Right cardiac atrium (tissue), 5 donors: ENCODE results near the gene FGD5. TPM values are rescaled to one million over a fixed set of nuclear protein-coding genes. Genes with fewer than 3 reads are reported as not detected.

Experiments
- ATAC-seq, 2 donors: fragments of 200-7000 bp; cut with Tn5 transposase; one replicate each; pipeline versions ENCODE4 v1.8.0 to v1.9.1; 2020; ENCODE audit warnings: moderate library complexity in 2 of 2, mild to moderate bottlenecking in 1 of 2
- DNase-seq, 3 donors: peaks; one replicate each; pipeline ENCODE4 v3.0.0-alpha.2; 2020
- H3K27ac ChIP-seq: one replicate; pipeline ENCODE4 v1.5.1; 2013; ENCODE audit warnings: mild to moderate bottlenecking, low read length, control low read depth, moderate library complexity
- H3K27me3 ChIP-seq: one replicate; pipeline ENCODE4 v1.6.1; 2013; ENCODE audit not compliant: control insufficient read depth, insufficient read depth
- H3K4me1 ChIP-seq: one replicate; pipeline ENCODE4 v1.6.1; 2013; ENCODE audit warnings: low read length; ENCODE audit not compliant: control insufficient read depth, insufficient read depth
- H3K4me3 ChIP-seq: one replicate; pipeline ENCODE4 v1.5.1; 2013; ENCODE audit warnings: low read length, control low read depth
- H3K9me3 ChIP-seq: one replicate; pipeline ENCODE4 v1.6.1; 2013; ENCODE audit warnings: low read length; ENCODE audit not compliant: control insufficient read depth
- WGBS: extraction: QIAGEN DNeasy Blood & Tissue Kit; methylation state at CpG from one replicate; pipeline ENCODE4 v1.1.7; 2013; 5-methylcytosine and 5-hydroxymethylcytosine counted together
- intact Hi-C, 4 donors: fragments of 100-400 bp; cut with DNase I; formaldehyde crosslinking; loops; one replicate each; pipeline versions ENCODE4 v1.11.0 to v1.14.0; 2022 to 2023
- polyA plus RNA-seq: library from polyadenylated mRNA; stranded (reverse); fragments of 200-250 nt; gene quantifications from one replicate; pipeline ENCODE4 v1.2.3, GENCODE V29; 2013
- total RNA-seq, 4 donors: library from RNA; stranded (reverse); fragmentation: NEBNext Ultra II Directional; extraction: Animal tissue kit (Norgen Biotek cat#: 25700); gene quantifications; one replicate each; pipeline ENCODE4 v1.2.1, GENCODE V29; 2021
- donor health status: healthy with polysubstance abuse.
- donor health status: DM: no; HTN: yes; CAD: no.
- donor health status: DM: no; HTN: no; CAD: no.
- donor health status: DM: no; HTN: yes; CAD: no; lungs with severe emphysema.
- donor health status: DM: yes; HTN: yes; CAD: no.

FGD5 gene
- total and polyA plus RNA-seq, 5 donors = 8.6 to 30.5 (median 21.2) TPM

- intact Hi-C loops = loop anchor here in 1 of 4 donors (5.0 kb wide), 1 partner anchor 45 kb away; no protein-coding TSS in a partner anchor
- H3K4me1 ChIP-seq = peaks cover 12% of the 10 kb centered on the region
- ATAC-seq = no peak
- 79% methylated on average over 3 of the region's 3 CpGs for WGBS
- H3K4me3 ChIP-seq = no peak overlapping the region
- DNase-seq = no peak
- no peaks in the 10 kb centered on the region for H3K9me3 ChIP-seq
- H3K27ac ChIP-seq = no peak overlapping the region
- no peaks in the 10 kb centered on the region for H3K27me3 ChIP-seq
Observed at GRCh38 chr3:14857506-14857905, 38.7 kb downstream of the FGD5 start.

- Histone ChIP-seq H3K27ac (no peak overlapping the region), H3K9me3 (no peaks in the 10 kb centered on the region), H3K4me3 (no peak overlapping the region), H3K4me1 (peaks cover 12% of the 10 kb centered on the region), H3K27me3 (no peaks in the 10 kb centered on the region)
- DNase-seq (no peak), ATAC-seq (no peak)
- 97% methylated on average over 1 of the region's 1 CpG for WGBS
- intact Hi-C loops = loop anchor here in 1 of 4 donors (5.0 kb wide), 1 partner anchor 46 kb away; no protein-coding TSS in a partner anchor
Observed at GRCh38 chr3:14858105-14858504, 39.3 kb downstream of the FGD5 start.

- no peak for DNase-seq
- intact Hi-C loops = loop anchor here in 1 of 4 donors (5.0 kb wide), 1 partner anchor 48 kb away; no protein-coding TSS in a partner anchor
- Histone ChIP-seq H3K27me3 (no peaks in the 10 kb centered on the region), H3K27ac (no peak overlapping the region), H3K4me3 (no peak overlapping the region), H3K9me3 (no peaks in the 10 kb centered on the region), H3K4me1 (peaks cover 18% of the 10 kb centered on the region)
- WGBS = 83% methylated on average over 4 of the region's 4 CpGs
- ATAC-seq = no peak
Observed at GRCh38 chr3:14859880-14860279, 41.1 kb downstream of the FGD5 start.

- peak overlapping the region; percentile 63 for H3K27ac ChIP-seq
- H3K27me3 ChIP-seq = no peaks in the 10 kb centered on the region
- no peak overlapping the region for H3K4me3 ChIP-seq
- ATAC-seq = peak; percentile 68 to 69
- peaks cover 18% of the 10 kb centered on the region for H3K4me1 ChIP-seq
- intact Hi-C loops = no loop called here
- no peaks in the 10 kb centered on the region for H3K9me3 ChIP-seq
- WGBS = 24% methylated on average over 7 of the region's 7 CpGs
- peak in 2 of 3 donors; percentile 52 to 57 for DNase-seq
Observed at GRCh38 chr3:14861031-14861430, 42.3 kb downstream of the FGD5 start.

GRCh38 chr3:14861446-14862302 is 42.9 kb downstream of the FGD5 start:
- ATAC-seq (peak; percentile 50 to 66), DNase-seq (peak; percentile 45 to 69 (median 49))
- Histone ChIP-seq H3K4me3 (no peak overlapping the region), H3K27me3 (no peaks in the 10 kb centered on the region), H3K27ac (peak overlapping the region; percentile 63), H3K9me3 (no peaks in the 10 kb centered on the region), H3K4me1 (peaks cover 18% of the 10 kb centered on the region)
- 54% methylated on average over 8 of the region's 8 CpGs for WGBS
- intact Hi-C loops = no loop called here

- H3K4me3 ChIP-seq = no peak overlapping the region
- H3K9me3 ChIP-seq = no peaks in the 10 kb centered on the region
- DNase-seq (peak in 1 of 3 donors; percentile 44), ATAC-seq (no peak)
- no peak overlapping the region for H3K27ac ChIP-seq
- H3K4me1 ChIP-seq = peaks cover 18% of the 10 kb centered on the region
- intact Hi-C loops = no loop called here
- H3K27me3 ChIP-seq = no peaks in the 10 kb centered on the region
- WGBS = 82% methylated on average over 4 of the region's 4 CpGs
Observed at GRCh38 chr3:14862303-14862660, 43.5 kb downstream of the FGD5 start.

- 45% methylated on average over 5 of the region's 5 CpGs for WGBS
- peaks cover 18% of the 10 kb centered on the region for H3K4me1 ChIP-seq
- no peaks in the 10 kb centered on the region for H3K9me3 ChIP-seq
- ATAC-seq (peak; percentile 60 to 88), DNase-seq (peak in 1 of 3 donors; percentile 47)
- H3K27me3 ChIP-seq = no peaks in the 10 kb centered on the region
- H3K4me3 ChIP-seq = no peak overlapping the region
- peak overlapping the region; percentile 3 for H3K27ac ChIP-seq
- intact Hi-C loops = no loop called here
Observed at GRCh38 chr3:14862661-14863230, 44.0 kb downstream of the FGD5 start.

- no peaks in the 10 kb centered on the region for H3K27me3 ChIP-seq
- intact Hi-C loops = no loop called here
- peaks cover 18% of the 10 kb centered on the region for H3K4me1 ChIP-seq
- peak in 1 of 2 donors; percentile 17 for ATAC-seq
- peak in 1 of 3 donors; percentile 59 for DNase-seq
- 48% methylated on average over 10 of the region's 10 CpGs for WGBS
- H3K9me3 ChIP-seq = no peaks in the 10 kb centered on the region
- H3K4me3 ChIP-seq = no peak overlapping the region
- no peak overlapping the region for H3K27ac ChIP-seq
Observed at GRCh38 chr3:14863333-14864100, 44.8 kb downstream of the FGD5 start.

GRCh38 chr3:14864131-14864530 is 45.4 kb downstream of the FGD5 start:
- no peak overlapping the region for H3K27ac ChIP-seq
- peaks cover 18% of the 10 kb centered on the region for H3K4me1 ChIP-seq
- H3K27me3 ChIP-seq = no peaks in the 10 kb centered on the region
- no peaks in the 10 kb centered on the region for H3K9me3 ChIP-seq
- intact Hi-C loops = no loop called here
- DNase-seq (no peak), ATAC-seq (no peak)
- no peak overlapping the region for H3K4me3 ChIP-seq
- 85% methylated on average over 14 of the region's 14 CpGs for WGBS

- intact Hi-C loops = no loop called here
- Histone ChIP-seq H3K27ac (no peak overlapping the region), H3K4me1 (peaks cover 13% of the 10 kb centered on the region), H3K4me3 (no peak overlapping the region), H3K27me3 (no peaks in the 10 kb centered on the region), H3K9me3 (no peaks in the 10 kb centered on the region)
- 83% methylated on average over 5 of the region's 5 CpGs for WGBS
- no peak for ATAC-seq
- no peak for DNase-seq
Observed at GRCh38 chr3:14866627-14867026, 47.9 kb downstream of the FGD5 start.
